ENCODE results near the gene RNF125. TPM values are rescaled to one million over a fixed set of nuclear protein-coding genes. Genes with fewer than 3 reads are reported as not detected.

Gene RNF125
- polyA plus RNA-seq, 1 of the 3 experiments (the other 2 are of a cell fraction) = 0.05 TPM

DNA sequence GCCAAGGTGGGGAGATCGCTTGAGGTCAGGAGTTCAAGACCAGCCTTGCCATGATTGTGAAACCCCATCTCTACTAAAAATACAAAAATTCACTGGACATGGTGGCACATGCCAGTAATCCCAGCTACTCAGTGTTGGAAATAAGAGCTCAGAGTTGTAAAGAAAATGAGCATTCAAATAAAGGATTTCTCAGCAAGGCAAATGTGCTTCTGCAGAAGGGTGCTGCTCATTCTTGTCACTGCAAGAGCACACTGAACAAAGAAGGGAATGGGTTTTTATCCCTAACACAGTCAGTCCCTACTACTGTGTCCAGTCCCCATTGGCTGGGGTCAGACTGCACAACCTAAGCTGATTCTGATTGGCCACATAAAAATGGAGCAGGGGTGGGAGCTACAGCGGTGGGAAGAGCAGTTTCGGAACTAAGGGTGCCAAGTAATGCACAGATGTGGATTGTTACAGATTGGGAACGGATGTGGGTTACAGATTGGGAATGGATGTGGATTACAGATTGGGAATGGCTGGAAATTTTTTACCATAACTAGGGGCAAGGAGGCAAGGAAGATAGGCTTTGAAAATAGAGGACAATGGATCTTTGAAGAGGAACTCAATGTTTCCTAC lies 44.6 kb upstream of the RNF125 start:
- Histone ChIP-seq H3K9me2 (no peaks in the 10 kb centered on the region), H4K20me1 (ENCODE audit: insufficient read depth) (no peaks in the 10 kb centered on the region), H2AFZ (ENCODE audit: low read depth) (no peak overlapping the region), H3K36me3 (replicated peaks in 1 of 2; ENCODE audit: control insufficient read depth in 1 of 2, insufficient read depth in 2 of 2, low read length in 1 of 2) (no peaks in the 10 kb centered on the region), H3F3A (replicated peaks; ENCODE audit: insufficient read depth) (no peaks in the 10 kb centered on the region), H3K9me3 (no peaks in the 10 kb centered on the region), H3K27me3 (ENCODE audit: insufficient read depth) (no peaks in the 10 kb centered on the region; the same call in 1 of the 2 replicates), H3K9ac (no peak overlapping the region), H3K4me1 (ENCODE audit: control insufficient read depth in 1 of 2, insufficient read depth in 2 of 2, low read depth in 1 of 2, low read length in 1 of 2) (no peaks in the 10 kb centered on the region), H3K4me3 (ENCODE audit: low read depth in 2 of 2, low read length in 1 of 2) (no peak overlapping the region), H3K27ac (ENCODE audit: low read depth in 2 of 2, low read length in 1 of 2) (no peak overlapping the region), H3K4me2 (no peak overlapping the region), H3K79me2 (ENCODE audit: insufficient read depth) (no peaks in the 10 kb centered on the region)
- ChIA-PET CTCF (interaction anchor here (2.3 kb wide), 1 partner anchor 252 kb away, joined by 6 read pairs; no protein-coding TSS in a partner anchor), POLR2A (no interaction called here)
- DNase-seq = no peak
- no peak for TF ChIP-seq EP300 (IDR thresholded peaks at IDR 0.05; ENCODE audit: borderline replicate concordance in 1 of 2, low read depth in 1 of 2, low read length in 1 of 2)
- TF ChIP-seq YY1 (IDR thresholded peaks at IDR 0.05; ENCODE audit: low read depth) = no peak
- TF ChIP-seq USF1 (IDR thresholded peaks at IDR 0.05; ENCODE audit: borderline replicate concordance, low read depth) = no peak
- no peak for TF ChIP-seq TCF12 (IDR thresholded peaks at IDR 0.05)
- no peak for TF ChIP-seq NFIC (IDR thresholded peaks at IDR 0.05; ENCODE audit: borderline replicate concordance)
- no peak for TF ChIP-seq RCOR1 (IDR thresholded peaks at IDR 0.05; ENCODE audit: low read length)
- TF ChIP-seq, protein P1, sequence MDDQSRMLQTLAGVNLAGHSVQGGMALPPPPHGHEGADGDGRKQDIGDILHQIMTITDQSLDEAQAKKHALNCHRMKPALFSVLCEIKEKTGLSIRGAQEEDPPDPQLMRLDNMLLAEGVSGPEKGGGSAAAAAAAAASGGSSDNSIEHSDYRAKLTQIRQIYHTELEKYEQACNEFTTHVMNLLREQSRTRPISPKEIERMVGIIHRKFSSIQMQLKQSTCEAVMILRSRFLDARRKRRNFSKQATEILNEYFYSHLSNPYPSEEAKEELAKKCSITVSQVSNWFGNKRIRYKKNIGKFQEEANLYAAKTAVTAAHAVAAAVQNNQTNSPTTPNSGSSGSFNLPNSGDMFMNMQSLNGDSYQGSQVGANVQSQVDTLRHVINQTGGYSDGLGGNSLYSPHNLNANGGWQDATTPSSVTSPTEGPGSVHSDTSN (IDR thresholded peaks at IDR 0.05) = no peak
- no peak for TF ChIP-seq GABPA (IDR thresholded peaks at IDR 0.05; ENCODE audit: low read depth)
- TF ChIP-seq SMC3 (IDR thresholded peaks at IDR 0.05; ENCODE audit: low read depth, low read length) = no peak
- TF ChIP-seq, protein P2, sequence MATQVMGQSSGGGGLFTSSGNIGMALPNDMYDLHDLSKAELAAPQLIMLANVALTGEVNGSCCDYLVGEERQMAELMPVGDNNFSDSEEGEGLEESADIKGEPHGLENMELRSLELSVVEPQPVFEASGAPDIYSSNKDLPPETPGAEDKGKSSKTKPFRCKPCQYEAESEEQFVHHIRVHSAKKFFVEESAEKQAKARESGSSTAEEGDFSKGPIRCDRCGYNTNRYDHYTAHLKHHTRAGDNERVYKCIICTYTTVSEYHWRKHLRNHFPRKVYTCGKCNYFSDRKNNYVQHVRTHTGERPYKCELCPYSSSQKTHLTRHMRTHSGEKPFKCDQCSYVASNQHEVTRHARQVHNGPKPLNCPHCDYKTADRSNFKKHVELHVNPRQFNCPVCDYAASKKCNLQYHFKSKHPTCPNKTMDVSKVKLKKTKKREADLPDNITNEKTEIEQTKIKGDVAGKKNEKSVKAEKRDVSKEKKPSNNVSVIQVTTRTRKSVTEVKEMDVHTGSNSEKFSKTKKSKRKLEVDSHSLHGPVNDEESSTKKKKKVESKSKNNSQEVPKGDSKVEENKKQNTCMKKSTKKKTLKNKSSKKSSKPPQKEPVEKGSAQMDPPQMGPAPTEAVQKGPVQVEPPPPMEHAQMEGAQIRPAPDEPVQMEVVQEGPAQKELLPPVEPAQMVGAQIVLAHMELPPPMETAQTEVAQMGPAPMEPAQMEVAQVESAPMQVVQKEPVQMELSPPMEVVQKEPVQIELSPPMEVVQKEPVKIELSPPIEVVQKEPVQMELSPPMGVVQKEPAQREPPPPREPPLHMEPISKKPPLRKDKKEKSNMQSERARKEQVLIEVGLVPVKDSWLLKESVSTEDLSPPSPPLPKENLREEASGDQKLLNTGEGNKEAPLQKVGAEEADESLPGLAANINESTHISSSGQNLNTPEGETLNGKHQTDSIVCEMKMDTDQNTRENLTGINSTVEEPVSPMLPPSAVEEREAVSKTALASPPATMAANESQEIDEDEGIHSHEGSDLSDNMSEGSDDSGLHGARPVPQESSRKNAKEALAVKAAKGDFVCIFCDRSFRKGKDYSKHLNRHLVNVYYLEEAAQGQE (IDR thresholded peaks at IDR 0.05; ENCODE audit: low read depth, low read length) = no peak
- TF ChIP-seq FOXJ3 (CRISPR knock-in tag; IDR thresholded peaks at IDR 0.05) = no peak
- TF ChIP-seq NRF1 (IDR thresholded peaks at IDR 0.05; ENCODE audit: low read depth, low read length) = no peak
- no peak for TF ChIP-seq ELF1 (IDR thresholded peaks at IDR 0.05)
- TF ChIP-seq MXI1 (IDR thresholded peaks at IDR 0.05; ENCODE audit: low read depth, low read length) = no peak
- no peak for TF ChIP-seq CTCF (IDR thresholded peaks at IDR 0.05)
- TF ChIP-seq GATA2 (CRISPR knock-in tag; IDR thresholded peaks at IDR 0.05) = no peak
- no peak for TF ChIP-seq FOXM1 (IDR thresholded peaks at IDR 0.05; ENCODE audit: low read depth)
- no peak for TF ChIP-seq MEF2A (IDR thresholded peaks at IDR 0.05; ENCODE audit: borderline replicate concordance, low read depth)
- 16% methylated on average over 4 of the region's 4 CpGs for WGBS (ENCODE audit: low lambda C conversion rate)
